Posterior cingulate gyrus (tissue), 11 donors: ENCODE data around the gene PSD2.

Experiments used
- DNase-seq, 10 donors: peaks; one replicate each; pipeline versions ENCODE4 v3.0.0 to v3.0.0-alpha.2; 2020 to 2021; ENCODE audit warnings: mixed read lengths in 3 of 10
- intact Hi-C: fragments of 100-400 bp; cut with DNase I; formaldehyde crosslinking; loops from one replicate; pipeline ENCODE4 v1.15.1; 2023

The PSD2 gene

DNA sequence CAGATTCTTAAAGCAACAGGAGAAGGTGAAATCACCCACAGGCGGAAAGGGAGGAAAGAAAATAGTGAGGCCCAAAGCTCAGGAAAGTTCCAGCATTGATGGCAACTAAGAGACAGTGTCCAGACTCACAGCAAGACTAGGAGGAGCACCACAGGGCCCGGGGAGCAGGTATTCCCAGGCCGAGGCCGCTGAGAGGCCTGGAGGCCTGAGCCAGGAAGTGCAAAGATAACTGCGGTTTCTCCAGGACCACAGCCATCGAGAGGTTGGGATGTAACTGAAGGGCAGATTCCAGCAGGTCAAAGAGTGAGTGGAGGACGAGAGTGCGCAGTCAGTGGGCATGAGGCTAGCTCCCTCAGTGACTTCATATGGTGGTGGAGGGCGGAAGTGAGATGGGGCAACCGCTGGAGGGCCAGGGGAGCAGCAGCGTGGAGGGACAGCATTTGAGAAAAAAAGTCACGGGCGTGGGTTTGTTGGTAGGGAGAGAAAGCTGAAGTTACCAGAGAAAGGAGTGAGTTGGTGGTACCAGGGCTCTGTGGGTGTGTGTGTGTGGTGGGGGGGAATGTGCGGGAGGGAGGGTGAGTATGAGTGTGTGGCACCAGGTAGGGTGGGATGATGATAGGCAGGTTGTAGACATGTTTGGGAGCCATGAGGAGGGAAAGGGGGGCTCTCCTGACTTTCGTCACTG, 89.7 kb downstream of the PSD2 start:
- DNase-seq, result peak in 1 of 10 donors; percentile 63
- intact Hi-C loops, result no loop called here

DNA sequence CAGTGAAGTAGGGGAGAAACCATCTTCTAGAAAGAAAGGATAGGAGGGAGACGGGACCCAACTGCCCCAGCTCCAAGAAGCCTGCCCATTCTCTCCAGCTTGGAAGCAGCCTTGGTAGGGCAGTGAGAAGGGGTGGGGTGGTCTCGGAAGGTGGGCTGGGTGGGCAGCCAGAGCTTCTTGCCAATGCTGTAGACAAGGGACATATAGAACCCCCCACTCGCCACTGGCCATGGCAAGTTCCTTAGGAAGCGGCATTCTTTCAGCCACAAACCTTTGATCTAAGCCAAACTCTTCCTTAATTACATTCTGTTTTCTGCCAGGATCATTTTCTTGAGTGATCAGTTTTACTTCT, 90.2 kb downstream of the PSD2 start:
- intact Hi-C loops, result no loop called here

DNA sequence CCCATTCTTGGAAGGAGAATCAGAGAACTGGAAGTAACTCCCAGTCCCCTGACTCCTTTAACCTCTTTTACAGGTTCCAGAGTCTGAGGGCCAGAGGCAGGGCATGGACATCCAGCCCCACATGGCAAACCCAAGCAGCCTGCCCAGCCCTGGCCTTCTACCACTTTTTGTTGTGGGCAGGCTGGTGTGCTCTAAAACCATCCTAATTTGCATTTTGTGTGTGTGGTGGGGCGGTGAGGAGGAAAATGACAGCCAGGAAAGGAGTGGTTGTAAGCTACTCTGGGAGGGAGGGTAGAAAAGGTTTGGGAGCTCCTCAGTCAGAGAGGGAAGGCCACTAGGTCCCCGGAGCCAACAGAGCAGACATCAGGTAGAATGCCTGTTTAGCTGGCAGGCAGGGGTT, 90.6 kb downstream of the PSD2 start:
- DNase-seq, result no peak
- intact Hi-C loops, result no loop called here

More for the DNA sequence above, 90.2 kb downstream of the PSD2 start:
- DNase-seq, result no peak

DNA sequence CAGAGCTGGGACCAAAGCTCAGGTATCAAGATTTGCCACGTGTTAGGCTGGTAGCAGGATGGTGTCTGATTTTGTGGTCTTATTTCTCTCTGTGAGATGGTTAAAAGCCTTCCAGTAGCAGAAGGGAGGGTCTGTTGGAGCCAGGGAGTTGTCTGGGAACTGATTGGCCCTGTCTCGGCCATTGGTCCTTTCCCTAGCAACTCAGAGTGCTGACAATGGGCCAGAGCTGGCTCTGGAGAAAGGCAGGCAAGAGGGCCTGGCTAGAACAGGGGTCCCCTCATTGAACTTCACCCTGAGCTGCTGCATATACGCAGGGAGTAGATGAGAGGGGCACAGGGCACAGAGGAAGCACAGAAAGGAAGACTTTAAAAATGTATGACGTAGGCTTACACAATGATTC, 92.8 kb downstream of the PSD2 start:
- intact Hi-C loops, result no loop called here
- no peak for DNase-seq

DNA sequence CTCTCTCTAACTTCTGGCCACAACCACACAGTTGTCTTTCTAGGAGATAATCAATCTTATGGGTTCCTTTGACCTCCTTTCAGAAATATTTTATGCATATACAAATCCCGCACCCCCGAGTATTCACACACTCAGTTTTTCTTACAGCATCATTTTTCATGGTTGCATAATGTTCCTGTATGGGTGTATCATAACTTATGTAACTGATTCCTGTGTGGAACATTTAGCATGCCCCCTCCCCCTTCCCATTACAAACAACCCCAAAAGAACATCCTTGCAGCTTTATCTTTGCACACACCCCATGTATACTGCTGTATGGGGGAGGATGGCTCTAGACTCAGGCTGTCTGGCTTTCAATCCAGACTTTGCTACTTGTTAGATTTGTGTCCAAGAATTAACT, 93.8 kb downstream of the PSD2 start:
- DNase-seq, result no peak
- intact Hi-C loops, result no loop called here

DNA sequence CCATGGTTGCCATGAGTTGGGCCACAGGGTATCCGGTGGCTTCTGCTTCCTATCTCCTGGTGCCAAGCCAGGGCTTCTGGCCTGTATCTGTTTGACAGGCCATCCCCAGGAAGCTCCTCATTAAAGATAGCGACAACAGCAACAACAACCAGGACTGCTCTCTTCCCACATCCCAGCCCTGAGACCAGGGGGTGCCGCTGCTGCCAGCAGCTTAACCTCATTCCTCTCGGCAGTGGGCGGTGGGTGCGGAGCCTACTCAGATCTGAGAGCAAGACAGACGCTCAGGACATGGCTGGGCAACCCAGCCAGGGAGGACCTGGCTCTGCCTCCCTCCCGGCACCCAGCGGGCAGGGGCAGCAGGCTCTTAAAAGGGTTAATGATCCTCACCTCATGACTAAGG, 98.3 kb downstream of the PSD2 start:
- DNase-seq, result peak in 1 of 10 donors; percentile 66
- intact Hi-C loops, result no loop called here
